Ishikawa (cell line): Measurements from ENCODE around the gene BARX1.

ENCODE experiments used
- CEBPB ChIP-seq: IDR thresholded peaks from 2 replicates; pipeline ENCODE4 v1.6.1; 2012
- EP300 ChIP-seq: IDR thresholded peaks from 2 replicates; pipeline ENCODE4 v1.6.1; 2012; ENCODE audit warnings: borderline replicate concordance
- NFIC ChIP-seq: IDR thresholded peaks from 2 replicates; pipeline ENCODE4 v1.6.1; 2012
- RAD21 ChIP-seq: IDR thresholded peaks from 2 replicates; pipeline ENCODE4 v1.6.1; 2012; ENCODE audit warnings: low read depth
- TCF12 ChIP-seq: IDR thresholded peaks from 2 replicates; pipeline ENCODE4 v1.6.1; 2012; ENCODE audit warnings: low read depth

- TF ChIP-seq TCF12 (no peak), CEBPB (no peak), NFIC (no peak), EP300 (no peak), RAD21 (no peak)
Observed at GRCh38 chr9:93983875-93984274, 28.7 kb upstream of the BARX1 start.
